Activated naive CD4-positive, alpha-beta T cell treated with anti-CD3 and anti-CD28 coated beads, Interleukin-2, amount 10 ng/mL, durations not matched to agents 7 days and 5 days (primary cell): ENCODE measurements around the gene NFKBIB.
A peak's percentile ranks its signal among the peaks of the same experiment; 100 is the strongest.
"Not testable (repeated sequence)": the region's sequence is repeated elsewhere in the genome, so short reads cannot be mapped to it uniquely, and the experiment has no call there.

Source experiments
- CTCF ChIA-PET: fragments of 350-600 bp; sonication (Branson Sonifier 250); formaldehyde crosslinking; loops from one replicate; lab custom pipeline; 2021; ENCODE audit warnings: antibody characterized with exemption; lab: Charles Lee
- DNase-seq: peaks from one replicate; pipeline ENCODE4 v3.0.0-alpha.2; 2020
- H3K27ac Mint-ChIP-seq: one replicate; pipeline ENCODE4 v1.8.0; 2021; ENCODE audit warnings: mild to moderate bottlenecking, moderate library complexity, mixed read lengths
- H3K27me3 Mint-ChIP-seq: one replicate; pipeline ENCODE4 v1.8.0; 2021; ENCODE audit warnings: mild to moderate bottlenecking, mixed read lengths
- H3K36me3 Mint-ChIP-seq: one replicate; pipeline ENCODE4 v1.8.0; 2021; ENCODE audit warnings: mixed read lengths
- H3K4me1 Mint-ChIP-seq: one replicate; pipeline ENCODE4 v1.8.0; 2021; ENCODE audit warnings: mixed read lengths
- H3K4me3 Mint-ChIP-seq: one replicate; pipeline ENCODE4 v1.8.0; 2021; ENCODE audit warnings: mild to moderate bottlenecking, moderate library complexity, mixed read lengths
- H3K9me3 Mint-ChIP-seq: one replicate; pipeline ENCODE4 v1.8.0; 2021; ENCODE audit warnings: mixed read lengths

NFKBIB gene

GRCh38 chr19:38932425-38933179, 32.8 kb downstream of the NFKBIB start:
- DNase-seq: peak; percentile 57
- Mint-ChIP-seq H3K9me3 (peaks cover 13% of the 10 kb centered on the region), H3K36me3 (peaks cover 27% of the 10 kb centered on the region), H3K27me3 (peaks cover 4% of the 10 kb centered on the region), H3K4me3 (peak overlapping the region; percentile 33), H3K4me1 (peaks cover 49% of the 10 kb centered on the region), H3K27ac (no peak overlapping the region)
- CTCF ChIA-PET: interaction anchor here (0.6 to 1.8 kb wide), 8 partner anchors 24 to 772 kb away, joined by 3 to 4 read pairs (median 3); partner anchors contain the start of genes FAM98C and NFKBIB

DNA sequence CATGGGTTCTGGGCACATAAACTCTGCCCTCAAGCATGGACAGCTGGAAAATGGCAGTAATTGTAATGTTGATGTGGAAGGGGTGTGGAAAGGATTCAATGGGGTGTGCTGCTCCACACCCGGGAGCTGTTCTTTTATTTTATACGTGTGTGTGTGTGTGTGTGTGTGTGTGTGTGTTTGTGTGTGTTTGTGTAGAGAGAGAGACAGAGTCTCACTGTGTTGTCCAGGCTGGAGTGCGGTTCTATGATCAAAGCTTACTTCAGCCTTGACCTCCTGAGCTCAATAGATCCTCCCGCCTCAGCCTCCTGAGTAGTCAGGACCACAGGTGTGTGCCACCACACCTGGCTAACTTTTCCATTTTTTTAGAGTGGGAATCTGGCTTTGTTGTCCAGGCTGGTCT, 33.8 kb downstream of the NFKBIB start:
- Mint-ChIP-seq H3K4me1 (peaks cover 40% of the 10 kb centered on the region), H3K36me3 (peaks cover 27% of the 10 kb centered on the region), H3K9me3 (peaks cover 13% of the 10 kb centered on the region), H3K27me3 (peaks cover 4% of the 10 kb centered on the region), H3K27ac (no peak overlapping the region), H3K4me3 (no peak overlapping the region)
- no peak for DNase-seq
- CTCF ChIA-PET: interaction anchor here (0.6 to 1.8 kb wide), 7 partner anchors 23 to 531 kb away, joined by 3 to 4 read pairs (median 3); partner anchors contain the start of genes FAM98C and NFKBIB

GRCh38 chr19:38939957-38940356, 40.2 kb downstream of the NFKBIB start:
- CTCF ChIA-PET: interaction anchor here (1.8 kb wide), 1 partner anchor 9 kb away, joined by 5 read pairs; the partner anchor contains the start of genes MRPS12 and SARS2
- no peak overlapping the region for H3K27ac Mint-ChIP-seq
- peaks cover 28% of the 10 kb centered on the region for H3K4me1 Mint-ChIP-seq
- H3K36me3 Mint-ChIP-seq: peaks cover 5% of the 10 kb centered on the region
- H3K4me3 Mint-ChIP-seq: no peak overlapping the region
- peaks cover 34% of the 10 kb centered on the region for H3K27me3 Mint-ChIP-seq
- peaks cover 8% of the 10 kb centered on the region for H3K9me3 Mint-ChIP-seq
- no peak for DNase-seq

GRCh38 chr19:38941466-38941865, 41.7 kb downstream of the NFKBIB start:
- H3K36me3 Mint-ChIP-seq, DNase-seq, CTCF ChIA-PET, H3K9me3 Mint-ChIP-seq, H3K27ac Mint-ChIP-seq, H3K4me3 Mint-ChIP-seq: not testable (repeated sequence)
- Mint-ChIP-seq H3K4me1 (peaks cover 28% of the 10 kb centered on the region), H3K27me3 (peaks cover 37% of the 10 kb centered on the region)

DNA sequence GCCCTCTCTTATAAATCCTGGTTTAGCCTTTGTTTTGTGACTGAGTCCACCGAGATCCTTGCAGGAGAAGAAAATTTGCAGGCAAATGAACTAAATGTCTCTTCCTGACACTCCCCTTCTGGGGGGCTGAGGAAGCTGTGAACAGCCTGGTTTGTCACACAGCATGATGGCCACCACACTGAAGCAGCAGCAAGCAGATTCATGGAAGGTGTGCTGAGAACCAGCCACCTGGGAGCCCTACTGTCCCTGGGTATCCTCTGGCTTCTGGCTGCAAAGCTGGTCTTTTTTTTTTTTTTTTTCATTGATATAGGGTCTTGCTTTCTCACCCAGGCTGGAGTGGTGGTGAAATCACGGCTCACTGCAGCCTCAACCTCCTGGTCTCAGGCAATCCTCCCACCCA, 42.2 kb downstream of the NFKBIB start:
- Mint-ChIP-seq H3K4me1 (peaks cover 28% of the 10 kb centered on the region), H3K27ac (no peak overlapping the region), H3K9me3 (no peaks in the 10 kb centered on the region), H3K27me3 (peaks cover 39% of the 10 kb centered on the region), H3K36me3 (no peaks in the 10 kb centered on the region), H3K4me3 (no peak overlapping the region)
- CTCF ChIA-PET: no interaction called here
- no peak for DNase-seq

DNA sequence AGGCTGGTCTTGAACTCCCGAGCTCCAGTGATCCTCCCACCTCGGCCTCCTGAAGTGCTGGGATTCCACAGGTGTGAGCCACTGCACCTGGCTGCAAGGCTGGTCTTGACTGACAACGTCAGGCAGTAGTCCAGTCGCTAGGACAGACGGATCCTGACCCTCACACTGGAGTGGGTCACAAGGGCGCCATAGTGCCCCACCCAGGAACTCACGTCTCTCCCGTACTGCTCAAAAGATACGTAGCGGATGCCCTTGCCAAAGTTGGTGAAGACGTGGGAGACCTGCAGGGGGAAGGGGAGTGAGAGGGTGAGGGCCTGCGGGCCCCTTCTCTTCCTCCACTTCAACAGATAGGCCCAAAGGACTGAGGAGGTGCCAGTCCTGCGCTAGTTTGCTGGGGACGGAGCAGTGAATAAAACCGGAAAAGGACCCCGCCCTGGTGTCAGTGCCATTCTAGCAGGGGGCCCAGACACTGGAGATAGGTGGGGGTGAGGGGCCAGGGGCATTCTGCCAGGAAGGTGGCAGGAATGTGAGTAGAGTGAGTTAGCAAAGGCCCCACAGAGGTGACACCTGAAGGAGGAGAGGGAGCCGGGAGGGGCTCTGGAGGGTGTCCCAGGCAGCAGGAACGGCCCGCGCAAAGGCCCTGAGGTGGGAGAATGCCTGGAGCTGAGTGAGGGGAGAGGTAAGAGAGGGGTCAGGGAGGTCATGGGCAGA, 42.9 kb downstream of the NFKBIB start:
- no peak overlapping the region for H3K4me3 Mint-ChIP-seq
- H3K4me1 Mint-ChIP-seq: peaks cover 28% of the 10 kb centered on the region
- CTCF ChIA-PET: no interaction called here
- no peak for DNase-seq
- H3K27ac Mint-ChIP-seq: no peak overlapping the region
- peaks cover 45% of the 10 kb centered on the region for H3K27me3 Mint-ChIP-seq
- H3K9me3 Mint-ChIP-seq: no peaks in the 10 kb centered on the region
- no peaks in the 10 kb centered on the region for H3K36me3 Mint-ChIP-seq

- Mint-ChIP-seq H3K4me1 (peaks cover 29% of the 10 kb centered on the region), H3K4me3 (no peak overlapping the region), H3K27ac (no peak overlapping the region), H3K9me3 (no peaks in the 10 kb centered on the region), H3K27me3 (peaks cover 64% of the 10 kb centered on the region), H3K36me3 (no peaks in the 10 kb centered on the region)
- no peak for DNase-seq
- CTCF ChIA-PET: interaction anchor here (1.0 kb wide), 1 partner anchor 14 kb away, joined by 4 read pairs; the partner anchor contains the start of genes MRPS12 and SARS2
These were observed 45.3 kb downstream of the NFKBIB start for GRCh38 chr19:38944981-38945506.

DNA sequence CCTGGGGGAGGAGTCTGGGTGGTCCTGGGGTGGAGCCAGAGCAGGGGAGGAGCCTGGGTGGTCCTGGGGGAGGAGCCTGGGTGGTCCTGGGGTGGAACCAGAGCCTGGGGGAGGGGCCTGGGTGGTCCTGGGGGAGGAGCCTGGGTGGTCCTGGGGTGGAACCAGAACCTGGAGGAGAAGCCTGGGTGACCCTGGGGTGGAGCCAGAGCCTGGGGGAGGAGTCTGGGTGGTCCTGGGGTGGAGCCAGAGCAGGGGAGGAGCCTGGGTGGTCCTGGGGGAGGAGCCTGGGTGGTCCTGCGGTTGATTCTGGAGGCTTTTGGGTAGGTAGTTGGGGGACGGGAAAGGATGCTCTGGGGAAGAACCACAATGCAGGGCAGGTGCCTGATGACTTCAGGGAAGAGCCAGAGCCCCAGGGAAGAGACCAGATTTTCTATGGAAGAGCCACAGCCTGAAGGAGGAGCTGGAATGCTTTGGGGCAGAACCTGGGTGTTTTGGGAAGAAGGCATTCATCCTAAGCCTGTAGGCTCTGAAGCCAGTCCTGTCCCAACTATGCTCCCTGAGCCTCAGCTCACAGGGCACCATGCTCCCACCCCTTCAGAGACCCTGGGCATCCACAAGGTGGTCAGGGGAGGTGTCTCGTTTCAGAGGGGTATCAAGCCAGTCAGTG, 45.9 kb downstream of the NFKBIB start:
- no peak for DNase-seq
- H3K4me1 Mint-ChIP-seq: peaks cover 25% of the 10 kb centered on the region
- no peaks in the 10 kb centered on the region for H3K9me3 Mint-ChIP-seq
- CTCF ChIA-PET: interaction anchor here (1.1 kb wide), 1 partner anchor 16 kb away, joined by 3 read pairs; no protein-coding TSS in a partner anchor
- H3K4me3 Mint-ChIP-seq: no peak overlapping the region
- H3K27ac Mint-ChIP-seq: no peak overlapping the region
- no peaks in the 10 kb centered on the region for H3K36me3 Mint-ChIP-seq
- H3K27me3 Mint-ChIP-seq: peaks cover 66% of the 10 kb centered on the region

- Mint-ChIP-seq H3K36me3 (no peaks in the 10 kb centered on the region), H3K9me3 (no peaks in the 10 kb centered on the region), H3K4me3 (no peak overlapping the region), H3K4me1 (peaks cover 18% of the 10 kb centered on the region), H3K27me3 (peaks cover 66% of the 10 kb centered on the region), H3K27ac (no peak overlapping the region)
- CTCF ChIA-PET: interaction anchor here (0.9 to 1.1 kb wide), 2 partner anchors 16 to 17 kb away, joined by 3 read pairs; no protein-coding TSS in a partner anchor
- DNase-seq: no peak
These were observed 46.7 kb downstream of the NFKBIB start for GRCh38 chr19:38946229-38947010.

DNA sequence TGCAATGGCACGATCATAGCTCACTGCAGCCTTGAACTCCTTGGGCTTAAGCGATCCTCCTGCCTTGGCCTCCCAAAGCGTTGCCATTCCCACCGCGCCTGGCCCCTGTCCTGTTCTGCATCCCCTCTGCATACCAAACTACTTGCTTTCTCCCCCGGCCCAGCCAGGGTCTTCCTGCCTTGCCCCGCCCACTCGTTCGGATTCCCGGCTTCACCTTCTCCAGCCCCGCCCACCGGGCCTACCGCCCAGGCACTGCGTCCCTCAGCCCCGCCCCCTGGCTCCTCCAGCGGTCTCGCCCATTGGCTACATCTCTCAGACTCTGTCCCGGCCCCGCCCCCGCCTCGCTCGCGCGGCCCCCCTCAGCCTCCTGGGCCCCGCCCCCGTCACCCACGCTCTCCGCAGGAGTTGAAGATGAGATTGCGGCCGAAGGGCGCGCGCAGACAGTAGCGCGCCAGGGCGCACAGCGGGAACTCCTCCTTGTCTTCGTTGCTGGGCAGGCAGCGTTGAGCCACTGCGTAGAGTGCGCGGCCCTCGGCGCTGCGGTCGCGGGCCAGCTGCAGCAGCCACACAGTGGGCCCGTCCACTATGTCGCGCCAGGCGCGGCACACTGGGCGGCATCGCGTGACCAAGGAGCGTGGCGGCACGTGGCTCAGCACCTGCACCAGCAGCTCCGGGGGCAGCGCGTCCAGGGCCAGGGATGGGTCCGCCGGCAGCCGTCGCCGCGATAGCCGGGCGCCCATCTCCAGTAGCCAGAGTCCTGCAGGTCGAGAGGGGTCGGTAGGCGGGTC, 50.0 kb downstream of the NFKBIB start:
- H3K4me1 Mint-ChIP-seq: peaks cover 15% of the 10 kb centered on the region
- no peaks in the 10 kb centered on the region for H3K9me3 Mint-ChIP-seq
- peak overlapping the region; percentile 45 for H3K4me3 Mint-ChIP-seq
- H3K27me3 Mint-ChIP-seq: peaks cover 76% of the 10 kb centered on the region
- peak; percentile 88 for DNase-seq
- CTCF ChIA-PET: interaction anchor here (1.3 kb wide), 1 partner anchor 161 kb away, joined by 4 read pairs; no protein-coding TSS in a partner anchor
- H3K36me3 Mint-ChIP-seq: no peaks in the 10 kb centered on the region
- H3K27ac Mint-ChIP-seq: no peak overlapping the region

GRCh38 chr19:38951187-38951586, 51.4 kb downstream of the NFKBIB start:
- H3K4me1 Mint-ChIP-seq: peaks cover 15% of the 10 kb centered on the region
- peaks cover 75% of the 10 kb centered on the region for H3K27me3 Mint-ChIP-seq
- CTCF ChIA-PET: interaction anchor here (0.5 kb wide), 1 partner anchor 382 kb away, joined by 3 read pairs; no protein-coding TSS in a partner anchor

GRCh38 chr19:38952395-38953165, 52.8 kb downstream of the NFKBIB start:
- DNase-seq: peak; percentile 68
- H3K4me3 Mint-ChIP-seq: no peak overlapping the region
- H3K4me1 Mint-ChIP-seq: peaks cover 15% of the 10 kb centered on the region
- CTCF ChIA-PET: interaction anchor here (0.7 to 1.6 kb wide), 6 partner anchors 22 to 550 kb away, joined by 3 to 6 read pairs (median 5); partner anchors contain the start of genes FAM98C, MRPS12 and SARS2
- H3K9me3 Mint-ChIP-seq: no peaks in the 10 kb centered on the region
- no peak overlapping the region for H3K27ac Mint-ChIP-seq
- H3K36me3 Mint-ChIP-seq: no peaks in the 10 kb centered on the region
- H3K27me3 Mint-ChIP-seq: peaks cover 63% of the 10 kb centered on the region

More at GRCh38 chr19:38951187-38951586, 51.4 kb downstream of the NFKBIB start:
- DNase-seq: no peak
- Mint-ChIP-seq H3K36me3 (no peaks in the 10 kb centered on the region), H3K9me3 (no peaks in the 10 kb centered on the region), H3K27ac (no peak overlapping the region), H3K4me3 (no peak overlapping the region)
